ENCODE data around the gene GPRIN2.
"Not testable (repeated sequence)": the region's sequence is repeated elsewhere in the genome, so short reads cannot be mapped to it uniquely, and the experiment has no call there.

GPRIN2 gene

GRCh38 chr10:46565591-46566332 is 9.3 kb upstream of the GPRIN2 start:
- not testable (repeated sequence) for DNase-seq

GRCh38 chr10:46560952-46561351 is 4.5 kb upstream of the GPRIN2 start:
- no peak for DNase-seq

DNA sequence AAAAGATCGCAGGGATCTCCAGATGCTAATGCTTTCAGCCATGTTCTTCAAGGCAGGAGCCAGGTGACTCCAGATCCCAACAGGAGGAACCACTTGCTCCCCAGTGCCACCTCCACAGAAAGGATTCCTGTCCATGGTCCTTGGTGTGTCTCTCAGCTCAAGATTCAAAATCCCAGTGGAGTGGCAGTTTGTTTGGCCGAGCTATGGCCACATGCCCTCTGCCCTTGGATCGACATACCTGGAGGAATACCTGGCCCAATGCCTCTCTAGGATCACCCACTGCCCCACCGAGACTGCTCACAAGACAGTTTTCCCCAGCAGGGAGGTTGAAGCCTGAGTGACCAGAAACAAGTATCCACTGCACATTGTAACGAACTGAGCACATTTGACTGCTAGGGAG is 3.9 kb upstream of the GPRIN2 start:
- DNase-seq = no peak

DNA sequence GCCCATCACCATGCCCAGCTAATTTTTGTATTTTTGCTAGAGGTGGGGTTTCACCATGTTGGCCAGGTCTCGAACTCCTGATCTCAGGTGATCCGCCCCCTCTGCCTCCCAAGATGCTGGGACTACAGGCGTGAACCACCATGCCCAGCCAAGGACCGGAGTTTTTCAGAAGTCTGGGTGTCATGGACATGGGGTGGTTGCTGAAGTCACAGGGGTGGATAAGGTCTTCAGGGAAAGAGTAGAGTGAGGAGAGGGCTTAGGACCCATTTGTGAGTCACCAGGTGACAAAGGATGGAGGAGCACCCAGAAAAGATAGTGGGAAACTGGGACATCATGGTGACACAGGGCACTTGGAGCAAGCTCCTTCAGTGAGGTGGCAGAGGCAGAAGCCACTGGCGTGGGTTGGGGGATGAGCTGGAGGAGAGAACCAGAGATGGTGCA is 2.8 kb upstream of the GPRIN2 start:
- DNase-seq = no peak

DNA sequence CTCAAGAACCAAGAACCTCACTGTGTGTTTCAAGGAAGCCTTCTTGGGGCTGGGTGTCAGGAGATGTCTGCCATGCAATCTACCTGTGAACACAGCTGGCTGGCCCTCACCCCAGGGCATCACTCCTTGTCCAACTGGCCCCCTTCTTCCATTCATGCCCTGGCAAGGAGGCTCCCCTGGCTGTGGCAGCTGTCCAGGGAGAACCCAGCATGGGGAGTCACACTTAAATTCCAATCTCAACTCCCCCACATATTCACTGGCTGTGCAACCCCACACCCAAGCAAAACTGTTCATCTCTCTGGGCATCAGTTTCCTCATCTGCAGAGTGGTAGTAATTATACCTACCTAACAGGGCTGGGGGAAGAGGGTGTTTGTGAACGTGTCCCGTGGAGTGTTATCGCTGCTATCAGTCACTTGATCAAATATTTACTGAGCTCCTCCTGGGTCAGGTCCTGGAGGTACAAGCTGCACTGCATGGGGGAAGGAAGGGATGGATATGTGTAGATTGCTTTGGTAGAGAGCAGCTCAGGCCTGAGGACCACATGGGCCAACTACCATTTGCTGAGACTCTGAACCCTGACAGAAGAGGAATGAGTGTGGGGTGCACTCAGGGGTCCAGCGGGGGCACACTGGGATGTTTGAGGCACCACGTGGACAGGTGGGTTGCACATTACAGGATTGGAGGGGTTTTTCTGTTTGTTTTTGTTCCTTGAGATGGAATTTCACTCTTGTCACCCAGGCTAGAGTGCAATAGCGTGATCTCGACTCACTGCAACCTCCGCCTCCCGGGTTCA is 2.1 kb upstream of the GPRIN2 start:
- no peak for DNase-seq

DNA sequence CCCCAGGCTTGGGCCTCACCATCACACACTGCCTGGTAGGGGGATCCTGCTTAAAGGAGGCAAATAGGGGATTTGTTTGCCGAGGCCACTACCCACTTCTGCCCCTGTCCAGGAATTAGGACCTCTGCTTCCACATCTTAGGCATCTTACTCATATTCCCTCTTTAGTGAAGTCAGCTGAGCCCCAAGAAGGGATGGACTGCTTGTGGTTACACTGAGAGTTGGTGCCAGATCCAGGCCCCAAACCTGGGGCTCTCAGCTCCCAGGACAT is 1.6 kb upstream of the GPRIN2 start:
- DNase-seq = no peak

DNA sequence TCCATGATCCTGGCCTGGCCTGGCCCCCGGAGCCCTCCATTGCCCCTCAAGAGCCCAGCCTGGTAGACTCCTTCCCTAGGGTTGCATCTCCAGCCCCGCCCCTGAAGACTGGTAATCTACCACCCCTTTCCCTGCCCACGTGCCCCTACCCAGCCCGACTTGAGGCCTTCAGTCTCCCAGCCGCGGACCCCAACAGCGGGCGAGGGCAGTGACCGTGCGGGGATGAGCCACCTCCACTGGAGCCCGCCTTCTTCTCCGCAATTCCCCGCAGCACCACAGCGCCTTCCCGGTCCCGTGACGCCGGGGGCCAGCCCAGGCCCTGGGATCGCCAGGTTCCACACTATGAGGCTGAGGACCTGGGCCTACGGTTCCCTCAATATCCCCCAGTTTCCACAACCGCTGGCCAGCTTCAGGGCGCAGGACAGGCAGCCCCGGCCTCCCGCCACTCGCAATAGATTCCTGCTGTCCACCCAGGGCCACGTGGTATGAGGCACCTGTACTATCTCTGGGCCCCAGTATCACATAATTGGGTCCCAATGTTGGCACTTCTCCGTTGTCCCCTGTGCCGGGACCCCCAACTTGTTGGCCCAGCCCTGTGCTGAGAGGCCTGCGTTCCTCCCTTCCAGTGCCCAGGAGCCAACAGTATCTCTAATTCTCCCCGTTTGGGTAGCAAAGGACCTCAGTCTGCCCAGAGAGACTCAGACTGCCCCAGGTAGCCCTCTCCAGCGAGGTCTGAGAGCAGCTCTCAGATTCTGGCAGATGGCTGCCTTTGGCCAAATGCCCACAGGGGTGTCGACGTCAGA is 1.1 kb upstream of the GPRIN2 start:
- DNase-seq = no peak

DNA sequence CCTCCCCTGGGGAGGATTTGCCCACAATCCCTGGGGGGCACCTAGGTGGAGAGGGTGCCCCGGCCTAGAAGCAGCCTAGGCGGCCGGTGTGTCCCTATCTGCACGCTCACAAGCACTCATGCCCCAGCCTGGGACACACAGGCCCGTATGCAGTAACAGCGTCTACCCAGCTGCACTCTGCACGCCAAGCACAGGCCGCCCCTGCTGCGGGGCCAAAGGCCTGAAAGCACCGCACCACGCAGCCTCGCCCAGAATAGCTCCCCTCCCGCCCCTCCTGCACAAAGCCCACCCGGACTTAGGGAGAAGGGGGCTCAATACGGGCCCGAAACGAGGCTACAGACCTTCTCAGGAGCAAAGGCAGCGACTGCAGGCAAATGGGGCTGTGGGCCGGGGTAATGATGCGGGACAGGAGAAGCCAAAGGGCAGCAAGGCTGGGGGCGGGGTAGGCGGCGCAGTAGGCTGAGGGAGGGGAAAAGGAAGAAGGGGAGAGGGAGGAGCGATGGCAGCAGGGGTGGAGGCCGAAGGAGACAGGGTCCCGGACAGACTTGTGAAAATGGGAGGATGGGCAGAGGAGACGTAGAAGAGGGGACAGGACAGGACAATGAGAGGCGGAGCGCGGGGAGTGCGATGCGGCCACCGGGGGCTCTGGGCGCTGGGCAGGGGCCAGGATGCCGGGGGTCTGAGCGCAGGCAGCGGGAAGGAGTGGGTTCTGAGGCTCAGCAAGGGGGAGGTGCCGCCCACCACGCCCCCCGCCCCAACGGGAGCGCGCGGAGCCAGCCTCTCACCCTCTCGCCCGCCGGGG is 544 bp downstream of the GPRIN2 start:
- no peak for DNase-seq

DNA sequence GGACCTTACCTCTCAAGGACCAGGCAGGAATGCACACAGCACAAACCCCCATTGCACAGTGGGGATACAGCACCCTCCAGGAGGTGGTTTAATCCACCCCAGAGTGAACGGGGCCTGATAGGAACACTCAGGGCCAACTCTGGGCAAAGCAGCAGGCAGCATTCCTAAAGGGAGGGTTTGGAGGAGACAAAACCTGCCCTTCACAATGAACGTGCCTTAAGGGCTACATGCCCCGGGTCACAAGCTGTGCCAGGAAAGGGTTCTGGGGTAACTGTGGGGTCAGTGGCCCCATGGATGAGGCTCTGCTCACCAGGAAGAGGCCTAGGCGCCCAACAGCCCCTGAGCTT is 1.1 kb downstream of the GPRIN2 start:
- DNase-seq = no peak

DNA sequence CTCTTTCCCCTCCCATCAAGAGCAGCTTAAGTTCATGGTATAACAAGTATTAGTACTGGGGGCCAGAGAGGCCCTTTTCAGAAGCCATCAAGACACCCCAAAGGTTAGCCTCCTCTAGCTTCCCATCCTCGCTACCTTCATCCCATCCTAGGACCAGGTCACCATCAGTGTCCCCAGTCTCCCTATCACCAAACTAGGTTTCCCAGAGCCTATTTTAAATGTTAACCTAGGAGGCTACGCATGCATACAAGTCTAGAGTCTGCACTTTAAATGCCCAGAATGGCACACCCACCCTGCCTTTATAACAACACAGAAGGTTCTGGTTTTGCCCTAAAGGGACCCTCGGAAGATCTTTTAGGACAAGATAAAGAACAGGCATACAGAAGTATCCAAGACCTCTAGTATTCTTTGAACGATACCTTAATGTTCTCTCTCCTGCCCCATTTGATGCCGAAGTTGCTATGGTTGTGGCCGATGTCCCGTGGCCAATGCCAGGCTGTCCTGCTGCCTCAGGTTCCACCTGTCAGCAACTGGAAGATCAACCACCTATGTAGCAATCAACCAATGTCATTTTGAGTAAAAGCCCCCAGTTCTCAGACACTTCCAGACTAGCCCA is 2.2 kb downstream of the GPRIN2 start:
- DNase-seq = no peak

DNA sequence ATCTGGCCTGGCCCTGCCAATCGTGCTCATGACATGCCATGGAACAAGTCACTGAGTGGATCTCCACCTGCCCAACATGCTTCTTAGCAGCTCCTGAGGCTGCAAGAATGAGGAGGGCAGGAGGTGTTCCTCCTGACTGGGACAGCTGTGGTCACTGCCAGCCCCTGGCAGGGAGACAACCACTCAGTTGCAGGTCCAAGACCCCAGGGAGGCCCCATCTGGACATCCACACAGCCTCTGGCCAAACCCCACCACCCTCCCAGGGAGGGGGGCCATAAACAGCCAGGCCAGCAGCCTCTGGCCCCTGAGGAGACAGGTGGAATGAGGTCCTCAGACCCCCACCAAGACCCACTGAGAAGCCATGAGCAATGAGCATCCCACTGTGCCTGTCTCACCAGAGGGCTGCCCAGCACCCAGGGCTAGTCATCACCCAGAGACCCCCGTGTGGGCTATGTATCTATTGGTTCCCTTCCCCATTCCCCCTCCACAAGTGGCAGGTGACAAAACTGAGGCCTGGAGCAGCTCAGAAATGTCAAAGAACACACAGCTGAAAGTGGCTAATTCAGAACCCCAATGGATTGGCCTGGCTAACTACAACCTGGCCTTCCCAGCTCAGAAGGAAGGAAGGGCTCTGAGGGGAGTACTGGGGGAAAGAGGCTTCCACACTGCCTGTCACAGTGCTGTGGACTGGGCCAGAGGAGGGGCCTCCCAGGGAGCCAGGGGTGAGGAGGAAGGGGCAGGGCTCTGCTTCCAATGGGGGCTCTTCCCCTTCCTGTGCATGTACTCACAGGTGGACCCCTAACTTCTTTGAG is 3.0 kb downstream of the GPRIN2 start:
- no peak for DNase-seq

DNA sequence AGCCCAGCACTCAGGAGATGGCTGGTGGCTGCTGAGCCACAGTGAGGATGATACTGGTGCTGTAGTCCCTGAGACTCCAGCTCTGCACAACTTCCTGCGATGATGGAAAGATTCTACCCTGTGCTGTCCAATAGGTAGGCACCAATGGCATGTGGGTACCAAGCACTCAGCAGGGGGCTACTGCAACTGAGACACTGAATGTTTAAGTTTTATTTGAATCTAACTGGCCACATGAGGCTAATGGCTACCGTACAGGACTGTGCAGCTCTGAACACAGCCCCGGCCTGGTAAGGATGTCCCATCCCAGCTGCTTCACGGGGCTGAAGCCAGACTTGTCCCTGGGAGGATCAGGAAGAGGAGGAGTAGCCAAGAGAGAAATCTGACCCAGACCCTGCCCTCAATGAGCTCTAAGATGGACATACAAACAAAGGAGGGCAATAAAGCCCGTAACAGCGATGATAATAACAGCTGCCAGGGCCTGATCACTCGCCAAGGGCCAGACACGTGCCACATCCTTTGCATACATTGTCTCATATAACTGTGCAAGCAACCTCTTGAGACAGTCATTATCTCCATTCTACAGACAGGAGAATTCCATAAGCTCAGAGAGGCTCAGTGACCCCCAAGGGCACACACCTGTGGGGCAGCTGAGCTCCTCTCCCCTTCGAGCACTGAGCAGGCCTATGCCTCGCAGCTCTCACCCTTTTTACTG is 3.8 kb downstream of the GPRIN2 start:
- peak; percentile 24 for DNase-seq

DNA sequence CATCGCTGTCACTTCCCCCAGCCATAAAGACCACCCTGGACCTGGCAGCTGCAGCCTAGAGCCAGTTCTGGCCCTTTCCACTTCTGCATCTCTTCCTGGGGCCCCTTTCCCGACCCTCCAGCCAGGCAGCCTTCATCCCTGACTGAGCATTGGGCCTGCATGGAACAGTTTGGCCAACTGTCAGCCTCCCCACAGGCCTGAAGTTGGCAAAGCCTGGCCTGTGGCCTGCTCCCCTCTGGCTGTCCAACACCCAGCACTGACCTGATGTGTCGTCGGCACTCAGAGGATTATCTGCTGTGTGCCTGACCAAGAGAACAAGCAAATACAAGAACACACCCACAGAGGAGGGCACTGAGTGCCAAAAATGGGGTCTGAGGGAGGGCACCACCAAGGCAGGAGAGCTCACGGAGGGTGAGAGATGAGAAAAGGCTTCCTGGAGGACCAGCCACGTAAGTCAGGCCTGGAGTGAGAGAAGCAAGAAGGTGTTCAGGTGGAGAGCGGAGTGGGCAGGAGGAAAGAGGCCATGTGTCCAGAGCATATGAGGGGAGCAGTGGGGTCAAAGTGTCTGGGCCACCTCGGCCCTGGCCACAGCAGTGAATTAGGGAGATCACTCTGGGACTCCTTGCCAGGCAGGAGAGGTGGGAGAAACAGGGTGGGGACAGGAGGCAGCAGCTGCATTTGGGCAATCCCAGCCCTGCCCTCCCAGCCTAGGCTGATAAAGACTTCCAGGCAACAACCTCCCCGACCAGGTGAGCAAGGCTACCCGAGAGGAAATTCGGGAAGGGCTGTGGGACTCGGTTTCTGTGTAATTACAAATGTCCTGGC is 4.5 kb downstream of the GPRIN2 start:
- DNase-seq = no peak

DNA sequence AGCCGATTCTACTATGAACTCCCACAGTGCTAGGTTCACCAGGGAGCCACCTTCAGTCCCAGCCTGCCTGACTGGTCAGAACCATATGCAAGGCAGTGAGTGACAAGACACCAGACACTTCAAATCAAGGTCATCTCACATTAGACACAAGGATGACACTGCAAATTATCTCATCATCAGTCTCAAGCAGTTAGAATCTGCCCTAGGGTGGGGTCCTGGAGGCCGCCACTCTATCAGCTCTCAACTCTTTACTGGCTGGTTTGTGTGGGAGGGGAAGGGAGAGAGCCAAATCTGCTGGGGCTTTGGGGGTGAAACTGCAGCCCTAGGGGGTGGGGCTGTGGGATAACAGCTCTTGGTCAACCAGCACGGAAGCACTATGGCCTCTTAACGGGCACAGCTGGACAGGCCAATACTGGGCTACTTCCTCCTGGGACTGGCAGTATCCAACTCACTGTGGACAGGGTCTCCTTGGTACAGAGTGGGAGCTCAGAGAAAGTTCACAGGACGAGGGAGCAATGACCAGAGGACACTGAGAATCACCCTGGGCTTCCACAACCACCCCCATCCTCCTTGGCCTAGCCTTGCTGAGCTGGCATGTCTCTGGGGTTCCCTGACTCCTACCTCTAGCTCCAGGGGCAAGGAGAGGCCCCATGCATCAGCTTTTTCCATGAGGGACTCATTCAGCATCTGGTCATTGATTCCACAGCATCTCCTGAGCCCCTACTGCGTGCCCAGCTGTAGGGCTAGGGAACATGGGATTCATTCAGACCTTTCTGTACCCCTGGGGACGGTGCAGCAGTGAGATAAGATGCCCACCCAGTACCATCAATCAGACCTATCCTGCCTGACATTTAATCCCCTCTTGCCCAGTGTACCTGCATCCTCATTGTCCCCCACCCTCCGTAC is 5.4 kb downstream of the GPRIN2 start:
- no peak for DNase-seq

GRCh38 chr10:46550076-46550790 is 6.2 kb downstream of the GPRIN2 start:
- DNase-seq = no peak

DNA sequence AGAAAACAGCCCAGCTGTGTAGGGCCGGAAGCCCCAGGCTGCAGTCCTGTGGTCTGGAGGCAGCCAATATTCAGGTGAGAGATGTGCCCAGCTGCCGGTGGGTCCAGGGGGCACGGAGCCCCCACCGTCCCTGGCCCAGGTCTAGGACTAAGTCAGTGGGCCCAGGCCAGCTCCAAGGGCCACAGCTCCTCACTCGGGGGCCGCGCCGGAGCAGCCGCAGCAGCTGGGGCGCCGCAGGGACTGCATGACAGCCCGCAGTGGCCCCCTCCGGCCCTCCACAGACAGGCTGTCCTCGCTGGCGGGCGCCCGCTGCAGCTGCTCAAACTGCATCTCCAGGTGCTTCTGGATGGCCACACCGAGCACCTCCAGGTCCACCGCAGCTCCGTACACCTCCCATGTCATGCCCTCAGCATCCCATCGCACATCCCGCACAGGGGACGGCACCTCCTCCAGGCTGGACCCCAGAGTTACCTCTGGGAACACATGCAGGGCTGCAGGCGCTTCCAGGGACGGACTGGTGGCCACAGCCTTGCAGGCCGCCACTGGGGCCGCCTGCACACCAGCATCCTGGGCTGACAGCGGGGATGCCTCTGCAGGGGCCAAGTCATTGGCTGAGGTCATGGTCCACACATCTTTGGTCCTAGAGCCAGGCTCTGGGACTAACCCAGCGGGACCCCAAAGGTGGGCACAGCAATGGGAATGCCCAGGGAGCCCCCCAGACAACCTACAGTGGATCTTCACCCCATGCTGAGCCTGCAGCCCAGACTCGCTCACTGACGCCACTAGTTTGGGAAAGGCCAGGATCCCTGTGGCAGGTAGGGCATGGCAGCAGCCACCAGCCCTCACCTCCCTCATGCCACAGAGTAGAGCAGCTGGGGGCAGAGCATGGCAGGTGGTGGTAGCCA is 7.0 kb downstream of the GPRIN2 start:
- no peak for DNase-seq

DNA sequence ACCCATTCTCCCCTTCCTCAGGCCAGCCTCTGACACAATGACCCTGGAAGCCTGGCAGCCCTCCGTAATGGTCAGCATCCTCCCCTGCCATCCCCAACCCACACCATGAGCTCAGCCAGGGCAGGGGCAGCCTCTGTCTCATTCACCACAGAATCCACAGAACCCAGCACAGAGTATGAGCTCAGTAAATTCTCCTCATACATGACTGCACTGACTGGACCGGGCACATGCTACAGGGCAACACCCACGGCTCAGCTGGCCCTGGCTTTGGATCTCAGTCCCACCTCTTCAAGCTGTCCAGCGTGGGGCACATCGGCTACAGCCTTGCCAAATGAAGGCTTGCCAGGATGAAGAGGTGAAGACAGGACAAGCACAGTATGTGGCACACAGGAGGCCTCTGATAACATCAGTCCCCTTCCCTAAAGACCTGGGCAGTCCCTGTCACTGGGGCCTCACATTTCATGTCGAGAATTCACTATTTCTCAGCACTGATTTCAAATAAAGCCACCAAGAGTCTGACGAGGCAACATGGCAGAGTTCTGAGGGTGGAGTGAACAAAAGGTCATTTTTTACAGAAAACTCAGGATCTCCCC is 7.9 kb downstream of the GPRIN2 start:
- no peak for DNase-seq

Measured in NCI-H1092 (cell line).